HepG2 (cell line): ENCODE data around the gene CLDN4. TPM values are rescaled to one million over a fixed set of nuclear protein-coding genes. Genes with fewer than 3 reads are reported as not detected.
A peak's percentile ranks its signal among the peaks of the same experiment; 100 is the strongest.

Experiments used
- GLI4 ChIP-seq: sonication (generic); formaldehyde crosslinking; IDR thresholded peaks from 2 replicates; pipeline ENCODE4 v1.5.1; 2020; ENCODE audit warnings: missing genetic modification reagents, mild to moderate bottlenecking, moderate library complexity, borderline replicate concordance
- IRF2 ChIP-seq: IDR thresholded peaks from 2 replicates; pipeline ENCODE4 v1.6.1; 2018; ENCODE audit warnings: missing genetic modification reagents, missing compliant biosample characterization
- MED8 ChIP-seq: sonication (generic); formaldehyde crosslinking; IDR thresholded peaks from 2 replicates; pipeline ENCODE4 v1.8.1; 2023; ENCODE audit warnings: mild to moderate bottlenecking, missing genetic modification reagents; ENCODE audit not compliant: insufficient replicate concordance
- NKX3-1 ChIP-seq: sonication (generic); formaldehyde crosslinking; IDR thresholded peaks from 2 replicates; pipeline ENCODE4 v1.5.0; 2020; ENCODE audit warnings: missing genetic modification reagents
- NR2F1 ChIP-seq, 2 experiments: fragments of 450-650 bp in 1 of 2; formaldehyde crosslinking in 1 of 2; IDR thresholded peaks; 2 replicates each; pipeline versions ENCODE4 v1.5.0 to v1.6.1; 2016 to 2020; ENCODE audit warnings: mild to moderate bottlenecking in 1 of 2, missing compliant biosample characterization in 1 of 2, missing genetic modification reagents in 1 of 2, moderate library complexity in 1 of 2
- NR2F6 ChIP-seq, 2 experiments: IDR thresholded peaks; 2 replicates each; pipeline ENCODE4 v1.6.1; 2016; ENCODE audit warnings: antibody characterized with exemption in 1 of 2, mild to moderate bottlenecking in 1 of 2
- PITX1 ChIP-seq: sonication (generic); formaldehyde crosslinking; IDR thresholded peaks from 2 replicates; pipeline ENCODE4 v1.5.1; 2020; ENCODE audit warnings: mild to moderate bottlenecking, missing genetic modification reagents
- RAD21 ChIP-seq: fragments of 450-650 bp; formaldehyde crosslinking; IDR thresholded peaks from 2 replicates; pipeline ENCODE4 v1.5.0; 2020; ENCODE audit warnings: mild to moderate bottlenecking
- SMYD3 ChIP-seq: sonication (generic); formaldehyde crosslinking; IDR thresholded peaks from 2 replicates; pipeline ENCODE4 v1.8.1; 2023; ENCODE audit warnings: mild to moderate bottlenecking, missing genetic modification reagents
- THAP11 ChIP-seq: IDR thresholded peaks from 2 replicates; pipeline ENCODE4 v1.6.1; 2016; ENCODE audit warnings: missing biosample characterization, missing genetic modification reagents
- TOPORS ChIP-seq: sonication (generic); formaldehyde crosslinking; IDR thresholded peaks from 2 replicates; pipeline ENCODE4 v1.8.0; 2023; ENCODE audit warnings: mild to moderate bottlenecking, missing genetic modification reagents
- ZNF30 ChIP-seq: sonication (generic); formaldehyde crosslinking; IDR thresholded peaks from 2 replicates; pipeline ENCODE4 v1.5.0; 2020; ENCODE audit warnings: mild to moderate bottlenecking, missing genetic modification reagents
- ZNF747 ChIP-seq: sonication (generic); formaldehyde crosslinking; IDR thresholded peaks from 2 replicates; pipeline ENCODE4 v1.8.1; 2023; ENCODE audit warnings: missing genetic modification reagents, mild to moderate bottlenecking, borderline replicate concordance
- ZNF766 ChIP-seq: sonication (generic); formaldehyde crosslinking; IDR thresholded peaks from 2 replicates; pipeline ENCODE4 v1.5.0; 2020; ENCODE audit warnings: missing genetic modification reagents, borderline replicate concordance
- ZSCAN9 ChIP-seq: IDR thresholded peaks from 2 replicates; pipeline ENCODE4 v1.6.1; 2016; ENCODE audit warnings: borderline replicate concordance
- polyA plus RNA-seq, 8 experiments: library from polyadenylated mRNA; depleted of rRNA in 3 of 8; stranded (reverse) in 7 of 8; unstranded in 1 of 8; fragments of >200 nt; fragmentation: Illumina TruSeq in 4 of 8; extraction: Trizol in 4 of 8; gene quantifications; 2 replicates each; pipeline versions ENCODE4 v1.2.1 to v1.2.3, GENCODE V29; 2011 to 2016; ENCODE audit warnings: low read depth in 4 of 8, missing spikeins in 1 of 8, mixed read lengths in 1 of 8; ENCODE audit not compliant: insufficient read depth in 1 of 8
- total RNA-seq, 5 experiments: library from RNA; depleted of rRNA; stranded (reverse); fragments of >200 nt; fragmentation: Illumina TruSeq; extraction: Trizol; gene quantifications; 2 replicates each; pipeline ENCODE4 v1.2.3, GENCODE V29; 2016; ENCODE audit warnings: low read depth in 1 of 5
- TF ChIP-seq, protein P1 (sequence below): sonication (generic); formaldehyde crosslinking; IDR thresholded peaks from 2 replicates; pipeline ENCODE4 v1.4.0; 2020; ENCODE audit warnings: missing genetic modification reagents, borderline replicate concordance
- TF ChIP-seq, protein P2 (sequence below): sonication (generic); formaldehyde crosslinking; IDR thresholded peaks from 2 replicates; pipeline ENCODE4 v1.4.0; 2020; ENCODE audit warnings: missing genetic modification reagents
- TF ChIP-seq, protein P3 (sequence below): sonication (generic); formaldehyde crosslinking; IDR thresholded peaks from 2 replicates; pipeline ENCODE4 v1.4.0; 2020; ENCODE audit warnings: mild to moderate bottlenecking, missing genetic modification reagents
- TF ChIP-seq, protein P4 (sequence below): sonication (generic); formaldehyde crosslinking; IDR thresholded peaks from 2 replicates; pipeline ENCODE4 v1.4.0; 2020; ENCODE audit warnings: missing genetic modification reagents, borderline replicate concordance
- TF ChIP-seq, protein P5 (sequence below): IDR thresholded peaks from 2 replicates; pipeline ENCODE4 v1.6.1; 2018; ENCODE audit warnings: missing genetic modification reagents

Gene CLDN4
- total and polyA plus RNA-seq, 2 of the 13 experiments (the other 11 are each of a cell fraction or from before 2014, with no cell fraction given) = 28.2 to 35.7 TPM

- TF ChIP-seq ZNF30 (CRISPR knock-in tag) (no peak), ZNF747 (no peak; the same call in 1 of the 2 replicates), SMYD3 (CRISPR knock-in tag) (no peak), MED8 (CRISPR knock-in tag) (peak; percentile 45), NKX3-1 (CRISPR knock-in tag) (peak; percentile 25; the same call in 1 of the 2 replicates), ZSCAN9 (CRISPR knock-in tag) (no peak; the same call in 1 of the 2 replicates), IRF2 (CRISPR knock-in tag) (no peak), NR2F1 (CRISPR knock-in tag; IDR thresholded peaks at IDR 0.05) (no peak), ZNF766 (CRISPR knock-in tag) (no peak), PITX1 (CRISPR knock-in tag) (peak; percentile 58; the same call in 1 of the 2 replicates), NR2F6 (IDR thresholded peaks at IDR 0.05) (no peak), NR2F6 (CRISPR knock-in tag; IDR thresholded peaks at IDR 0.05) (no peak), TOPORS (CRISPR knock-in tag) (no peak), RAD21 (no peak), THAP11 (CRISPR knock-in tag) (no peak), GLI4 (CRISPR knock-in tag) (0 out of 2 replicates have a peak, but pooled peaks have one; percentile 72)
- TF ChIP-seq, protein P1, sequence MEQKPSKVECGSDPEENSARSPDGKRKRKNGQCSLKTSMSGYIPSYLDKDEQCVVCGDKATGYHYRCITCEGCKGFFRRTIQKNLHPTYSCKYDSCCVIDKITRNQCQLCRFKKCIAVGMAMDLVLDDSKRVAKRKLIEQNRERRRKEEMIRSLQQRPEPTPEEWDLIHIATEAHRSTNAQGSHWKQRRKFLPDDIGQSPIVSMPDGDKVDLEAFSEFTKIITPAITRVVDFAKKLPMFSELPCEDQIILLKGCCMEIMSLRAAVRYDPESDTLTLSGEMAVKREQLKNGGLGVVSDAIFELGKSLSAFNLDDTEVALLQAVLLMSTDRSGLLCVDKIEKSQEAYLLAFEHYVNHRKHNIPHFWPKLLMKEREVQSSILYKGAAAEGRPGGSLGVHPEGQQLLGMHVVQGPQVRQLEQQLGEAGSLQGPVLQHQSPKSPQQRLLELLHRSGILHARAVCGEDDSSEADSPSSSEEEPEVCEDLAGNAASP (CRISPR knock-in tag) = no peak
- TF ChIP-seq, protein P2, sequence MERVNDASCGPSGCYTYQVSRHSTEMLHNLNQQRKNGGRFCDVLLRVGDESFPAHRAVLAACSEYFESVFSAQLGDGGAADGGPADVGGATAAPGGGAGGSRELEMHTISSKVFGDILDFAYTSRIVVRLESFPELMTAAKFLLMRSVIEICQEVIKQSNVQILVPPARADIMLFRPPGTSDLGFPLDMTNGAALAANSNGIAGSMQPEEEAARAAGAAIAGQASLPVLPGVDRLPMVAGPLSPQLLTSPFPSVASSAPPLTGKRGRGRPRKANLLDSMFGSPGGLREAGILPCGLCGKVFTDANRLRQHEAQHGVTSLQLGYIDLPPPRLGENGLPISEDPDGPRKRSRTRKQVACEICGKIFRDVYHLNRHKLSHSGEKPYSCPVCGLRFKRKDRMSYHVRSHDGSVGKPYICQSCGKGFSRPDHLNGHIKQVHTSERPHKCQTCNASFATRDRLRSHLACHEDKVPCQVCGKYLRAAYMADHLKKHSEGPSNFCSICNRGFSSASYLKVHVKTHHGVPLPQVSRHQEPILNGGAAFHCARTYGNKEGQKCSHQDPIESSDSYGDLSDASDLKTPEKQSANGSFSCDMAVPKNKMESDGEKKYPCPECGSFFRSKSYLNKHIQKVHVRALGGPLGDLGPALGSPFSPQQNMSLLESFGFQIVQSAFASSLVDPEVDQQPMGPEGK = peak; percentile 49; the same call in 1 of the 2 replicates
- TF ChIP-seq, protein P3, sequence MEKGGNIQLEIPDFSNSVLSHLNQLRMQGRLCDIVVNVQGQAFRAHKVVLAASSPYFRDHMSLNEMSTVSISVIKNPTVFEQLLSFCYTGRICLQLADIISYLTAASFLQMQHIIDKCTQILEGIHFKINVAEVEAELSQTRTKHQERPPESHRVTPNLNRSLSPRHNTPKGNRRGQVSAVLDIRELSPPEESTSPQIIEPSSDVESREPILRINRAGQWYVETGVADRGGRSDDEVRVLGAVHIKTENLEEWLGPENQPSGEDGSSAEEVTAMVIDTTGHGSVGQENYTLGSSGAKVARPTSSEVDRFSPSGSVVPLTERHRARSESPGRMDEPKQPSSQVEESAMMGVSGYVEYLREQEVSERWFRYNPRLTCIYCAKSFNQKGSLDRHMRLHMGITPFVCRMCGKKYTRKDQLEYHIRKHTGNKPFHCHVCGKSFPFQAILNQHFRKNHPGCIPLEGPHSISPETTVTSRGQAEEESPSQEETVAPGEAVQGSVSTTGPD = no peak
- TF ChIP-seq, protein P4, sequence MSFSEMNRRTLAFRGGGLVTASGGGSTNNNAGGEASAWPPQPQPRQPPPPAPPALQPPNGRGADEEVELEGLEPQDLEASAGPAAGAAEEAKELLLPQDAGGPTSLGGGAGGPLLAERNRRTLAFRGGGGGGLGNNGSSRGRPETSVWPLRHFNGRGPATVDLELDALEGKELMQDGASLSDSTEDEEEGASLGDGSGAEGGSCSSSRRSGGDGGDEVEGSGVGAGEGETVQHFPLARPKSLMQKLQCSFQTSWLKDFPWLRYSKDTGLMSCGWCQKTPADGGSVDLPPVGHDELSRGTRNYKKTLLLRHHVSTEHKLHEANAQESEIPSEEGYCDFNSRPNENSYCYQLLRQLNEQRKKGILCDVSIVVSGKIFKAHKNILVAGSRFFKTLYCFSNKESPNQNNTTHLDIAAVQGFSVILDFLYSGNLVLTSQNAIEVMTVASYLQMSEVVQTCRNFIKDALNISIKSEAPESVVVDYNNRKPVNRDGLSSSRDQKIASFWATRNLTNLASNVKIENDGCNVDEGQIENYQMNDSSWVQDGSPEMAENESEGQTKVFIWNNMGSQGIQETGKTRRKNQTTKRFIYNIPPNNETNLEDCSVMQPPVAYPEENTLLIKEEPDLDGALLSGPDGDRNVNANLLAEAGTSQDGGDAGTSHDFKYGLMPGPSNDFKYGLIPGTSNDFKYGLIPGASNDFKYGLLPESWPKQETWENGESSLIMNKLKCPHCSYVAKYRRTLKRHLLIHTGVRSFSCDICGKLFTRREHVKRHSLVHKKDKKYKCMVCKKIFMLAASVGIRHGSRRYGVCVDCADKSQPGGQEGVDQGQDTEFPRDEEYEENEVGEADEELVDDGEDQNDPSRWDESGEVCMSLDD (CRISPR knock-in tag) = 0 out of 2 replicates have a peak, but pooled peaks have one; percentile 47
- TF ChIP-seq, protein P5, sequence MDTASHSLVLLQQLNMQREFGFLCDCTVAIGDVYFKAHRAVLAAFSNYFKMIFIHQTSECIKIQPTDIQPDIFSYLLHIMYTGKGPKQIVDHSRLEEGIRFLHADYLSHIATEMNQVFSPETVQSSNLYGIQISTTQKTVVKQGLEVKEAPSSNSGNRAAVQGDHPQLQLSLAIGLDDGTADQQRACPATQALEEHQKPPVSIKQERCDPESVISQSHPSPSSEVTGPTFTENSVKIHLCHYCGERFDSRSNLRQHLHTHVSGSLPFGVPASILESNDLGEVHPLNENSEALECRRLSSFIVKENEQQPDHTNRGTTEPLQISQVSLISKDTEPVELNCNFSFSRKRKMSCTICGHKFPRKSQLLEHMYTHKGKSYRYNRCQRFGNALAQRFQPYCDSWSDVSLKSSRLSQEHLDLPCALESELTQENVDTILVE (CRISPR knock-in tag) = 0 out of 2 replicates have a peak, but pooled peaks have one; percentile 37
Observed at GRCh38 chr7:73830681-73831583, at the start of gene CLDN4 (continued).
